Testis (tissue), 2 donors: ENCODE results near the gene CHRNA1.

Experiments
- POLR2A ChIP-seq: fragments of 450-650 bp; IDR thresholded peaks from one replicate; pipeline ENCODE4 v1.6.1; 2017; ENCODE audit warnings: antibody characterized with exemption, mild to moderate bottlenecking, moderate library complexity
- TF ChIP-seq, protein P1 (sequence below), 3 experiments: fragments of 450-650 bp in 2 of 3; fragments of 200-600 bp in 1 of 3; sonication (generic) in 1 of 3; IDR thresholded peaks; one replicate each; pipeline ENCODE4 v1.5.1; 2016 to 2019; ENCODE audit warnings: antibody characterized with exemption in 3 of 3, mild to moderate bottlenecking in 2 of 3, moderate library complexity in 1 of 3

DNA sequence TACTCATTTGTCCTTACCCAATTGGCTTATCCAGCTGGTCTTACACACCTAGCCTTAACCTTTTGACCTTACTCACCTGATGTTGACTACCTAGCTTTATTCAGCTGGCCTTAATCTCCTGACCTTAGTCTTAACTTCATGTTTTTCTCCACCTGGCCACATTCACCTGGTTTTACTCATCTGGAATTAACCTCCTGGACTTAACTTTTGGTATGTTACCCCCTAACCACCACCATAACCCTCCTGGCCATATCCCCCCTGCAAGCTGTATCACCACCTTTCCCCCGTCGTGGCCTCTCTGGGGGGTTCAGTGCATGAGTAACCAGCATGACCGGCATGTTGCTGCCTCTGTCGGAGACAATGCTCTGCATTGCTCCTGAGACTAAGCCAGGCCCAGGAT lies 45.7 kb downstream of the CHRNA1 start:
- no peak for TF ChIP-seq POLR2A
- TF ChIP-seq, protein P1, sequence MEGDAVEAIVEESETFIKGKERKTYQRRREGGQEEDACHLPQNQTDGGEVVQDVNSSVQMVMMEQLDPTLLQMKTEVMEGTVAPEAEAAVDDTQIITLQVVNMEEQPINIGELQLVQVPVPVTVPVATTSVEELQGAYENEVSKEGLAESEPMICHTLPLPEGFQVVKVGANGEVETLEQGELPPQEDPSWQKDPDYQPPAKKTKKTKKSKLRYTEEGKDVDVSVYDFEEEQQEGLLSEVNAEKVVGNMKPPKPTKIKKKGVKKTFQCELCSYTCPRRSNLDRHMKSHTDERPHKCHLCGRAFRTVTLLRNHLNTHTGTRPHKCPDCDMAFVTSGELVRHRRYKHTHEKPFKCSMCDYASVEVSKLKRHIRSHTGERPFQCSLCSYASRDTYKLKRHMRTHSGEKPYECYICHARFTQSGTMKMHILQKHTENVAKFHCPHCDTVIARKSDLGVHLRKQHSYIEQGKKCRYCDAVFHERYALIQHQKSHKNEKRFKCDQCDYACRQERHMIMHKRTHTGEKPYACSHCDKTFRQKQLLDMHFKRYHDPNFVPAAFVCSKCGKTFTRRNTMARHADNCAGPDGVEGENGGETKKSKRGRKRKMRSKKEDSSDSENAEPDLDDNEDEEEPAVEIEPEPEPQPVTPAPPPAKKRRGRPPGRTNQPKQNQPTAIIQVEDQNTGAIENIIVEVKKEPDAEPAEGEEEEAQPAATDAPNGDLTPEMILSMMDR (IDR thresholded peaks at IDR 0.05), result no peak
